Pancreas (tissue), 10 donors: Measurements from ENCODE around the gene USP24. TPM values are rescaled to one million over a fixed set of nuclear protein-coding genes. Genes with fewer than 3 reads are reported as not detected.

Experiments used
- ATAC-seq, 4 donors: fragments of 200-7000 bp; cut with Tn5 transposase; one replicate each; pipeline versions ENCODE4 v1.8.0 to v1.9.1; 2020; ENCODE audit warnings: mild to moderate bottlenecking in 4 of 4, moderate library complexity in 4 of 4
- DNase-seq, 6 donors: peaks; one replicate each; pipeline ENCODE4 v3.0.0-alpha.2; 2020
- FAIRE-seq: peaks from 2 replicates; lab custom pipeline; 2012; peaks lifted over from hg19 to GRCh38; lab: Jason Lieb, UNC
- H3K27ac ChIP-seq, 4 donors: fragments of 200-600 bp; sonication (generic); 1 replicate in 3 of 4; 2 replicates in 1 of 4; pipeline versions ENCODE4 v1.5.0 to v1.8.0; 2020
- H3K27me3 ChIP-seq, 4 donors: fragments of 200-600 bp; one replicate each; pipeline ENCODE4 v1.8.0; 2021
- H3K36me3 ChIP-seq, 3 donors: fragments of 200-600 bp; sonication (generic) in 1 of 3; one replicate each; pipeline versions ENCODE4 v1.5.0 to v1.8.0; 2020 to 2021
- H3K4me1 ChIP-seq, 3 donors: fragments of 200-600 bp; one replicate each; pipeline ENCODE4 v1.8.0; 2021
- H3K4me3 ChIP-seq, 4 donors: fragments of 200-600 bp; sonication (generic) in 2 of 4; one replicate each; pipeline versions ENCODE4 v1.5.0 to v1.8.0; 2020 to 2021
- H3K9me3 ChIP-seq, 4 donors: fragments of 200-600 bp; one replicate each; pipeline ENCODE4 v1.8.0; 2021
- CTCF ChIP-seq, 4 donors: fragments of 200-600 bp; sonication (generic) in 3 of 4; IDR thresholded peaks; one replicate each; pipeline versions ENCODE4 v1.5.0 to v1.8.0; 2021; ENCODE audit warnings: antibody characterized with exemption in 4 of 4
- WGBS, 2 donors: extraction: QIAGEN DNeasy Blood & Tissue Kit; methylation state at CpG; one replicate each; pipeline ENCODE4 v1.1.7; 2013; 5-methylcytosine and 5-hydroxymethylcytosine counted together
- intact Hi-C, 3 donors: fragments of 100-400 bp; cut with DNase I; formaldehyde crosslinking; loops; one replicate each; pipeline versions ENCODE4 v1.11.1 to v1.14.2; 2022
- polyA plus RNA-seq, 2 donors: library from polyadenylated mRNA; stranded (reverse); fragments of 200-250 nt; gene quantifications; one replicate each; pipeline ENCODE4 v1.2.3, GENCODE V29; 2013
- total RNA-seq, 6 donors: library from RNA; stranded (reverse); fragmentation: NEBNext Ultra II Directional in 4 of 6; extraction: Animal tissue kit (Norgen Biotek cat#: 25700) in 4 of 6; gene quantifications; one replicate each; pipeline versions ENCODE4 v1.2.1 to v1.2.4, GENCODE V29; 2021 to 2023
- donor health status: healthy with polysubstance abuse.
- donor health status: DM: no; HTN: no; CAD: no; lungs with moderate emphysema.
- donor health status: DM: no; HTN: no; CAD: no.
- donor health status: control.
- donor health status: control.
- donor health status: Bipolar disorder and iron deficiency.
- donor health status: DM: yes; HTN: yes; CAD: no.
- donor health status: DM: no; HTN: no; CAD: no.
- donor health status: DM: no; HTN: no; CAD: no.
- donor health status: DM: yes; HTN: yes; CAD: no.

USP24 gene
- total and polyA plus RNA-seq, 8 donors: 7.5 to 26.8 (median 14.5) TPM

GRCh38 chr1:55170426-55170825 lies 44.7 kb downstream of the USP24 start:
- Histone ChIP-seq H3K27ac (no peak overlapping the region), H3K9me3 (no peaks in the 10 kb centered on the region), H3K27me3 (no peaks in the 10 kb centered on the region), H3K36me3 (peaks cover 0 to 10% (median 0%) of the 10 kb centered on the region in 3 donors), H3K4me3 (no peak overlapping the region), H3K4me1 (no peaks in the 10 kb centered on the region)
- no peak for ATAC-seq
- WGBS, 2 donors: 87 to 90% methylated on average over 1 of the region's 1 CpG
- no peak for FAIRE-seq
- intact Hi-C loops: no loop called here
- DNase-seq: no peak
- TF ChIP-seq CTCF (IDR thresholded peaks at IDR 0.05): no peak

DNA sequence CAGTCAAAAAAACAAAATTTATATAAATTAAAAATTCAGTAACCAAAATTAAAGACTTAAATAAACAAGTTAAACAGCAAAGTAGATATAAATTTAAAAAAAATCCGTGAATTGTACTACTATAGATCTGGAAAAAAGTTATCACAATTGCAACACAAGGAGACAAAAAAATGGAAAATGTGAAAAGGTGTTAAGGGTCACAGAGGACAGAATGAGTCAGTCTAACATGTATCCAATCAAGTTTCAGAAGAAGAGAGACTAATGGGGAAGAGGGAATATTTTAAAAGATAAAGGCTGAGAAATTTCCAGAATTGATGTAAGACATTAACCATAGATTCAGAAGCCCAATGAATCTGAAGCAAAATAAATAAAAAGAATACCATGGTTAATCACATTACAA lies 46.0 kb downstream of the USP24 start:
- no peaks in the 10 kb centered on the region for H3K27me3 ChIP-seq
- peaks cover 0 to 10% (median 0%) of the 10 kb centered on the region in 3 donors for H3K36me3 ChIP-seq
- H3K4me3 ChIP-seq: no peak overlapping the region
- no peak for FAIRE-seq
- no peak for ATAC-seq
- no peak overlapping the region for H3K27ac ChIP-seq
- no peaks in the 10 kb centered on the region for H3K4me1 ChIP-seq
- no peak for DNase-seq
- H3K9me3 ChIP-seq: no peaks in the 10 kb centered on the region
- no peak for TF ChIP-seq CTCF (IDR thresholded peaks at IDR 0.05)
- WGBS, 2 donors: 70 to 73% methylated on average over 1 of the region's 1 CpG
- intact Hi-C loops: no loop called here

DNA sequence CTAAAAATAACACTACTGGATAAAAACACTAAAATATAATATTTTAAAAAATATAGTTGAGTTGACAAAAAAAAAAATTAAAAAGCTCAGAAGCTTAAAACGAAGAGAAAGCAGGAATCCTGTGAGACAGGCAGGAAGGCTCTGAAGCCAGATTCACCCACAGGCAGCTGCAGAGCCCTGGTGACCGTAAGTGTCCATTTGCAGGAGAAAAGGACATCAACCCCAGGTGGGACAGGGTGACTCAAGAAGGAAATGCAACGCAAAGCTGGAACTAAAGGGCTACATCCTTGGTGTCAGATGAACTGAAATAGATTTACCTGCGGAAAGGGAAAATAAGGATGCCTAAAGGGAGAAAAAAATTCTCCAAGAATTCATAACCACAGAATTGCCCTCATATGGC lies 46.8 kb downstream of the USP24 start:
- H3K4me3 ChIP-seq: no peak overlapping the region
- H3K36me3 ChIP-seq: peaks cover 0 to 10% (median 0%) of the 10 kb centered on the region in 3 donors
- H3K4me1 ChIP-seq: no peaks in the 10 kb centered on the region
- intact Hi-C loops: no loop called here
- DNase-seq (no peak), FAIRE-seq (no peak), ATAC-seq (no peak)
- H3K27ac ChIP-seq: no peak overlapping the region
- TF ChIP-seq CTCF (IDR thresholded peaks at IDR 0.05): no peak
- no peaks in the 10 kb centered on the region for H3K9me3 ChIP-seq
- 86 to 90% methylated on average over 4 of the region's 4 CpGs for WGBS, 2 donors
- H3K27me3 ChIP-seq: no peaks in the 10 kb centered on the region

- no peak for FAIRE-seq
- no peak for DNase-seq
- H3K27me3 ChIP-seq: no peaks in the 10 kb centered on the region
- TF ChIP-seq CTCF (IDR thresholded peaks at IDR 0.05): no peak
- H3K4me3 ChIP-seq: no peak overlapping the region
- H3K27ac ChIP-seq: no peak overlapping the region
- no peak for ATAC-seq
- H3K36me3 ChIP-seq: peaks cover 0 to 10% (median 0%) of the 10 kb centered on the region in 3 donors
- 88 to 89% methylated on average over 6 of the region's 6 CpGs for WGBS, 2 donors
- intact Hi-C loops: no loop called here
- H3K9me3 ChIP-seq: no peaks in the 10 kb centered on the region
- H3K4me1 ChIP-seq: no peaks in the 10 kb centered on the region
Measured at GRCh38 chr1:55167224-55167871, 47.8 kb downstream of the USP24 start.

GRCh38 chr1:55164906-55165305 lies 50.3 kb downstream of the USP24 start:
- Histone ChIP-seq H3K27ac (no peak overlapping the region), H3K4me3 (no peak overlapping the region), H3K27me3 (no peaks in the 10 kb centered on the region), H3K36me3 (peaks cover 0 to 10% (median 8%) of the 10 kb centered on the region in 3 donors), H3K4me1 (no peaks in the 10 kb centered on the region), H3K9me3 (no peaks in the 10 kb centered on the region)
- WGBS, 2 donors: 65 to 72% methylated on average over 2 of the region's 2 CpGs
- DNase-seq (no peak), FAIRE-seq (no peak), ATAC-seq (no peak)
- intact Hi-C loops: no loop called here
- no peak for TF ChIP-seq CTCF (IDR thresholded peaks at IDR 0.05)
